ENCODE data around the gene FLNC. TPM values are rescaled to one million over a fixed set of nuclear protein-coding genes. Genes with fewer than 3 reads are reported as not detected.

The FLNC gene
- total RNA-seq, 2 experiments from 2014 or later, result not detected

DNA sequence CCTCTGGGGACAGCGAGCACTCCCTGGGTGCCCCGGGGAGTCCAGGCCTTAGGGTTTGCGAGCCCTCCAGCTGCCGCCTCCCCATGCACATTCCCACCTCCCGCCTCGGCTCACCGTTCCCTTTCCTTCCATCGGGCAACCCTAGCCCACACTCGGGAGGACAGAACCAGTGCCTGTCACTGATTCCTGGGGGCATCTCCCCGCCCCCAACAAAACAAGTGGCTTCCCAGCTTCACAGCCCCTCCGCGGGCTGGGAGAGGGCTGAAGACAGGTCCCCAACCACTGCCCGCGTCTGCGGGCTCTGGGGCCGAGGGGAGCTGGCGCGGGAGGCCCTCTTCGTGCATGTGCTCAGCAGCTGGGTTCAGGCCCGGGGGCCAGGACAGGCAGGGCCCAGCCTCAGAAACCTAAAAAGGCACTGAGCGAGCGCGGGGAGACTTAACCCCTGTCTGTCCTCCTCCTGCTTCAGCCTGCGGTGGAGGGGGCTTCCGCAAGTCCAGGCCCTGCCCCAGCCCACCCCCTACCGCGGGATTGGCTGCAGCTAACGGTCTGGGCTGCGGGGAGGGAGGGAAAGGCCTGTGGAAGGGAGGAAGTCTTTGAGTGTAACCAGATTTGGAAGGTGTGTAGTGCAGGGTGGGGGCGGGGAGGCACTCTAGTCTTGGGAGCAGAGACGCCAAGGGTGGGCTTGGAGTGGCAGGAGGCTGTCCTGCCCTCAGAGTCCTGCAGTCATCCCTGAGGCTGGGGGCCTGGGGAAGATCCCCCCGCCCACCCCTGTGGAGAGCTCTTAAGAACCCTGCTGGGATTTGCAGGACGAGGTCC lies 1.2 kb downstream of the FLNC start:
- Mint-ChIP-seq H3K4me1 (peaks cover 8% of the 10 kb centered on the region), H3K4me3 (no peak overlapping the region), H3K27ac (no peak overlapping the region), H3K9me3 (no peaks in the 10 kb centered on the region), H3K36me3 (ENCODE audit: low read depth) (no peaks in the 10 kb centered on the region), H3K27me3 (peaks cover 38% of the 10 kb centered on the region)
- DNase-seq, result no peak
- CTCF ChIA-PET, result interaction anchor here (0.5 to 2.7 kb wide), 2 partner anchors 32 to 327 kb away, joined by 3 to 11 read pairs; partner anchors contain the start of gene ATP6V1F
- POLR2A ChIA-PET, result no interaction called here

DNA sequence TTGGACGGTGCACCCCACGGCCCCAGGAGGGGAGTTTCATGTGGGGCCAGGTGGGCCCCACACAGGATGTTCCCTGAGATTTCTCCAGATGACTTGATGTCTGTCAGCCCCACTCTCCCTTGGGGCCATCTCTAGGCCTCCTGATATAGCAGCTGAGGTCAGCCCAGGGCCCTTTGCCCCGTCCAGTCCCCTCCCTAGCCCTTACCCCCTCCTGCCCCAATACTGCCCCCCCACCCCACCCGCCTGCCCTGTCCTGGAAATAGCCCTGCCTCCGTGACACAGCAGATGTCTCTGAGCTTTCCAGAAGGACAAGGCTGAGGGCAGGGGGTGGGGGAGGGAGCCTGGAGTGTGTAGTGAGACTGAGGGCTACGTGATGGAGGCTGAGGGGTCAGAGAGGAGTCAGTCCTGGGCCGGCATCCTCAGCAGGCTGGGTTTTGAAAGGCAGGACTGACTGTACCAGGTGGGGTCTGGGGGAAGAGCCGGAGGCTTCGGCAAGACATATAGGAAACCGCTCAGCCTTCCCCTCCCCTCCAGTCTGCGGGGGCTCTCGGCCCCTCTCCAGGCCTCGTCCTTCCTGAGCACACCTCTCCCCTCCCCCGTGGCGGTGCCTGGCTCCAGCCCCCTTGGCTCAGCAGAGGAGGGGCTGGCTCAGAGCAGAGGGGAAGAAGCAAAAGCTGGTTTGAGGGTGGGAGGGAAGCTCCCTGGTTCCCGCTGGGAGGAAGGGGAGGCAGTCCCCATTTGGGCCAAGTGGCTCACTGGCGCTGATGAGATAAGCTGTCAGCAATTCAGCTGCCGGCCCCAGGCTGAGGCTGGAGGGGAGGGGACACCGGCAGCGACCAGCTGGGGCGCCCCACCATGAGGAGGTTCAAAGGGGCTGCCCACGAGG lies 2.0 kb downstream of the FLNC start:
- peaks cover 38% of the 10 kb centered on the region for H3K27me3 Mint-ChIP-seq
- ChIA-PET CTCF (interaction anchor here (0.6 to 2.7 kb wide), 2 partner anchors 11 to 31 kb away, joined by 3 to 11 read pairs; partner anchors contain the start of gene ATP6V1F), POLR2A (no interaction called here)
- no peaks in the 10 kb centered on the region for H3K36me3 Mint-ChIP-seq (ENCODE audit: low read depth)
- no peak overlapping the region for H3K4me3 Mint-ChIP-seq
- no peaks in the 10 kb centered on the region for H3K9me3 Mint-ChIP-seq
- no peak overlapping the region for H3K27ac Mint-ChIP-seq
- peaks cover 8% of the 10 kb centered on the region for H3K4me1 Mint-ChIP-seq
- DNase-seq, result no peak

- ChIA-PET CTCF (interaction anchor here (0.6 to 2.7 kb wide), 2 partner anchors 11 to 30 kb away, joined by 3 to 11 read pairs; partner anchors contain the start of gene ATP6V1F), POLR2A (no interaction called here)
Measured at GRCh38 chr7:128832880-128833147, 2.6 kb downstream of the FLNC start.

DNA sequence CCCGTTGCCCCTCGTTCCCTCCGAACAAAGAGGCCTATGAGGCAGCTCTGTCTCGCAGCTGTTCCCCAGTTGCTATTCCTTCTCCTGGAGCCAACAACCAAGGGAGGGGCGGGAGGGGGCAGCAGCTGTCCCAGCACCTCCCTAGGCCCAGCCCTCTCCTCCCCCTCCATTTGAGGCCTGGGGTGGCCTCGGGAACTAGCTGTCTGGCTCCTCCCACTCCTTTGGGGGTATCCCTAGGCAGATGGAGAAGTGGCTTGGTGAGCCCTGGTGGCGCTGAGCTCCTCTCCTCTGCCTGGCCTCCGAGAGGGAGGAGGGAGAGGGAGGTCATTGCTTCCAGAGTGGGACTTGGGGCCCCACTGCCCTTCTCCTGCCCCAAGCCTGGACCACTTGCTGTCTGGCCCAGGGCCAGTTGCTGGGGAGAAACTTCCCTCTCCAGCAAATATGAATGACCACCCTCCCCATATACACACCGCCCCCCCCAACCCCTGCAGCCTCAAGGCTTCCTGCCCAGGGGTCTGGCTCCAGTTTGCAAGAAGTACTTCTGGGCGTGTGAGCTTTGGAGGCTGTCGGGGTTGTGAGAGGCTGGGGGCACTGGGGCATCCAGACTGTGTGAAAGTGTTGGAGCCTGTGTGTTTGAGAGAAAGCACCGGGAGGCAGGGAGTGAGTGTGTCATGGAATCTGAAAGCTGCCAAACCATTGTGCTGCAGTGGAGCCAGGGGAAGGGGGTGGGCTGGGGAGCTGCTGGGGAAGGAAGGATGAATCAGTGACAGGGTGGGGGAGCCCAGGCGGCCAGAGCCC lies 3.1 kb downstream of the FLNC start:
- H3K9me3 Mint-ChIP-seq, result no peaks in the 10 kb centered on the region

More at GRCh38 chr7:128832880-128833147, 2.6 kb downstream of the FLNC start:
- DNase-seq, result no peak
- H3K4me1 Mint-ChIP-seq, result peaks cover 8% of the 10 kb centered on the region
- no peaks in the 10 kb centered on the region for H3K9me3 Mint-ChIP-seq
- H3K27me3 Mint-ChIP-seq, result peaks cover 38% of the 10 kb centered on the region
- no peak overlapping the region for H3K27ac Mint-ChIP-seq
- H3K4me3 Mint-ChIP-seq, result no peak overlapping the region
- no peaks in the 10 kb centered on the region for H3K36me3 Mint-ChIP-seq (ENCODE audit: low read depth)

DNA sequence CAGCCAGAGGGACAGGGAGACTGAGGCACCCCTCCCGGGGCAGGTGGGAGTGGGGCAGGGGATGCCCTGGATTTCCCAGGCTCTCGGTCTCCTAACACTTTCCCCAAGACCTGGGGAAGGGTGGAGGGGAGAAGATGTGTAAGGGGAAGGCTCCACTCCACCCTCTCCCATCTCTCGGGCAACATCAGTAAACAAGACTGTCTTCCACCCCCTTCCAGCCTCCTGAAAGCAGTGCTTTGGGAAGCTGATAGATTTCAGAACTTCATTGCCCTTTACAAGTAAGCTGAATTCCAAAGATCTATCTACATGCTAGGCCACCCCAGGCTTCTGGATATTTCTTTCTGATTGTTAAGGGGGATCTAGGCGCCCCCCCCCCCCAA lies 3.7 kb downstream of the FLNC start:
- no peaks in the 10 kb centered on the region for H3K36me3 Mint-ChIP-seq (ENCODE audit: low read depth)
- H3K4me3 Mint-ChIP-seq, result no peak overlapping the region
- CTCF ChIA-PET, result no interaction called here
- H3K27ac Mint-ChIP-seq, result no peak overlapping the region
- POLR2A ChIA-PET, result no interaction called here
- H3K9me3 Mint-ChIP-seq, result no peaks in the 10 kb centered on the region
- peaks cover 30% of the 10 kb centered on the region for H3K27me3 Mint-ChIP-seq
- no peak for DNase-seq
- H3K4me1 Mint-ChIP-seq, result peaks cover 8% of the 10 kb centered on the region

More for the DNA sequence above, 3.1 kb downstream of the FLNC start:
- Mint-ChIP-seq H3K4me1 (peaks cover 8% of the 10 kb centered on the region), H3K27me3 (peaks cover 34% of the 10 kb centered on the region), H3K27ac (no peak overlapping the region), H3K36me3 (ENCODE audit: low read depth) (no peaks in the 10 kb centered on the region), H3K4me3 (no peak overlapping the region)
- DNase-seq, result no peak
- POLR2A ChIA-PET, result no interaction called here
- CTCF ChIA-PET, result interaction anchor here (0.6 to 2.7 kb wide), 2 partner anchors 10 to 30 kb away, joined by 3 to 11 read pairs; partner anchors contain the start of gene ATP6V1F

DNA sequence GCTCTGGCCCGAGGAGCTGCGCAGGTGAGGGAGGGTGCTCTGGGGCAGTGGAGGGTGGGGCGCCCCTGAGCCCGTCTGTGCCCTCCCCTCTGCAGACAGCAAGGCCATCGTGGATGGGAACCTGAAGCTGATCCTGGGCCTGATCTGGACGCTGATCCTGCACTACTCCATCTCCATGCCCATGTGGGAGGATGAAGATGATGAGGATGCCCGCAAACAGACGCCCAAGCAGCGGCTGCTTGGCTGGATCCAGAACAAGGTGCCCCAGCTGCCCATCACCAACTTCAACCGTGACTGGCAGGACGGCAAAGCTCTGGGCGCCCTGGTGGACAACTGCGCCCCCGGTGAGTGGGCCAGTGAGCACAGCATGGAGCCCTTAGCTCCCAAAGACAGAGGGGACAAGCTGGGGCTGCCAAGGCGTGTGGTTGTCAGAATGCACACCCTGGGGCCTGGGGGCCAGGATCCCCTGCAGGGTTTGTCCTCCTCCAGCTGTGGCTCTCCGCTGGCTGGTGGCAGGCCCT lies 5.1 kb downstream of the FLNC start:
- no peak overlapping the region for H3K4me3 Mint-ChIP-seq
- H3K9me3 Mint-ChIP-seq, result no peaks in the 10 kb centered on the region
- peaks cover 7% of the 10 kb centered on the region for H3K4me1 Mint-ChIP-seq
- CTCF ChIA-PET, result interaction anchor here (2.1 kb wide), 1 partner anchor 48 kb away, joined by 7 read pairs; no protein-coding TSS in a partner anchor
- POLR2A ChIA-PET, result interaction anchor here (1.2 kb wide), 1 partner anchor 48 kb away, joined by 3 read pairs; no protein-coding TSS in a partner anchor
- H3K27ac Mint-ChIP-seq, result no peak overlapping the region
- H3K27me3 Mint-ChIP-seq, result peaks cover 21% of the 10 kb centered on the region
- H3K36me3 Mint-ChIP-seq (ENCODE audit: low read depth), result no peaks in the 10 kb centered on the region
- DNase-seq, result no peak

- H3K27me3 Mint-ChIP-seq, result peaks cover 15% of the 10 kb centered on the region
Measured at GRCh38 chr7:128835790-128836641, 5.8 kb downstream of the FLNC start.

GRCh38 chr7:128836729-128837348 lies 6.6 kb downstream of the FLNC start:
- Mint-ChIP-seq H3K36me3 (ENCODE audit: low read depth) (no peaks in the 10 kb centered on the region), H3K4me3 (no peak overlapping the region), H3K27me3 (peaks cover 8% of the 10 kb centered on the region), H3K4me1 (no peaks in the 10 kb centered on the region), H3K27ac (no peak overlapping the region), H3K9me3 (no peaks in the 10 kb centered on the region)
- no peak for DNase-seq
- POLR2A ChIA-PET, result no interaction called here
- CTCF ChIA-PET, result interaction anchor here (2.1 kb wide), 1 partner anchor 47 kb away, joined by 7 read pairs; no protein-coding TSS in a partner anchor

More at GRCh38 chr7:128835790-128836641, 5.8 kb downstream of the FLNC start:
- CTCF ChIA-PET, result interaction anchor here (2.1 kb wide), 1 partner anchor 47 kb away, joined by 7 read pairs; no protein-coding TSS in a partner anchor
- Mint-ChIP-seq H3K4me3 (no peak overlapping the region), H3K4me1 (peaks cover 1% of the 10 kb centered on the region), H3K36me3 (ENCODE audit: low read depth) (no peaks in the 10 kb centered on the region), H3K27ac (no peak overlapping the region), H3K9me3 (no peaks in the 10 kb centered on the region)
- no peak for DNase-seq
- POLR2A ChIA-PET, result interaction anchor here (1.2 kb wide), 1 partner anchor 47 kb away, joined by 3 read pairs; no protein-coding TSS in a partner anchor

- peaks cover 7% of the 10 kb centered on the region for H3K27me3 Mint-ChIP-seq
- ChIA-PET CTCF (no interaction called here), POLR2A (no interaction called here)
- H3K36me3 Mint-ChIP-seq (ENCODE audit: low read depth), result no peaks in the 10 kb centered on the region
- no peak overlapping the region for H3K4me3 Mint-ChIP-seq
- H3K9me3 Mint-ChIP-seq, result no peaks in the 10 kb centered on the region
- DNase-seq, result no peak
- no peaks in the 10 kb centered on the region for H3K4me1 Mint-ChIP-seq
- no peak overlapping the region for H3K27ac Mint-ChIP-seq
Measured at GRCh38 chr7:128837521-128837921, 7.3 kb downstream of the FLNC start.

DNA sequence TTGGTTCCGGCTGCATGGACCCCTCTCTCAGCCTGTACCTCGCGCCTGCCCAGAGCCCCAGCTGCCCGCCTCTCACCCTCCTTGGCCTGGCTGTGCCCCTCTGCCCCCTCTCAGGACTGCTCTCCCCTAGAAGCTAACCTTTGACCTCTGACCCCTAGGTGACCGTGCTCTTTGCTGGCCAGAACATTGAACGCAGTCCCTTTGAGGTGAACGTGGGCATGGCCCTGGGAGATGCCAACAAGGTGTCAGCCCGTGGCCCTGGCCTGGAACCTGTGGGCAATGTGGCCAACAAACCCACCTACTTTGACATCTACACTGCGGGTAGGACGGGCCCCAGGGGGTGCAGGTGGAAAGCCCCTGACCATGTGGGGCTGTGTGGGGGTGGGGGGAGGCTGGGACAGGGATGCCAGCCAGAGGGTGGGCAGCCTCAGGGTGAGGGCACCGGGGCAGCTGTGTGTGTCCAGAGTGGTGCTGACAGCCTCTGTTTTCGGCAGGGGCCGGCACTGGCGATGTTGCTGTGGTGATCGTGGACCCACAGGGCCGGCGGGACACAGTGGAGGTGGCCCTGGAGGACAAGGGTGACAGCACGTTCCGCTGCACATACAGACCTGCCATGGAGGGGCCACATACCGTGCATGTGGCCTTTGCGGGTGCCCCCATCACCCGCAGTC lies 8.0 kb downstream of the FLNC start:
- Mint-ChIP-seq H3K4me1 (no peaks in the 10 kb centered on the region), H3K4me3 (no peak overlapping the region), H3K36me3 (ENCODE audit: low read depth) (no peaks in the 10 kb centered on the region), H3K27ac (no peak overlapping the region), H3K27me3 (peaks cover 7% of the 10 kb centered on the region), H3K9me3 (no peaks in the 10 kb centered on the region)
- ChIA-PET POLR2A (no interaction called here), CTCF (interaction anchor here (7.3 kb wide), 1 partner anchor 45 kb away, joined by 32 read pairs; no protein-coding TSS in a partner anchor)
- DNase-seq, result no peak

Data from activated CD4-positive, alpha-beta memory T cell treated with anti-CD3 and anti-CD28 coated beads, Interleukin-2, amount 10 ng/mL, durations not matched to agents 7 days and 5 days (primary cell).